ENCODE data around the gene MOB3B. TPM values are rescaled to one million over a fixed set of nuclear protein-coding genes. Genes with fewer than 3 reads are reported as not detected.
"Not testable (repeated sequence)": the region's sequence is repeated elsewhere in the genome, so short reads cannot be mapped to it uniquely, and the experiment has no call there.

MOB3B gene
- total RNA-seq, 1 donor from 2014 or later: 11.0 TPM

DNA sequence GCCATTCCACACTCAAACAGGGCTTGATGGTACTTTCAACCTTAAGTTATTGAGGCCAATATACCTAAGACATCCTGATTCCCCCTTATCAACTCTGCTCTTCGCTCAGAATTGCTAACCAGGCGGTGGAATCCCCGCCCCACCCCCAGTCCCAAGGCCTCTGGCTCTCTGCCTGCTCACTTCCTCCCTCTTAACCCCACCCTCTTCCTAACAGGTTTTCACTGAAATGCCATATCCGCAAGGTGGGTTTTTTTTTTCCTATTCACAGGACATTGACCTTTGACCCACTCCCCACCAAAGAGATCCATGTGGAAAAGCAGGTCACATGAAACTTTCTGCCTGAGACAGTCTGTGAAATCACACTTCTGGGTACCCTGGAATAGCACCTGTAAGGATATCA is 72.2 kb downstream of the MOB3B start:
- intact Hi-C loops (cut with DNase I): no loop called here
- Histone ChIP-seq H3K36me3 (peaks cover 0 to 4% of the 10 kb centered on the region in 2 donors), H3K27me3 (no peaks in the 10 kb centered on the region), H3K4me1 (peaks cover 33% of the 10 kb centered on the region), H3K4me3 (no peak overlapping the region), H3K9me3 (no peaks in the 10 kb centered on the region), H3K27ac (no peak overlapping the region)
- TF ChIP-seq, protein P1, sequence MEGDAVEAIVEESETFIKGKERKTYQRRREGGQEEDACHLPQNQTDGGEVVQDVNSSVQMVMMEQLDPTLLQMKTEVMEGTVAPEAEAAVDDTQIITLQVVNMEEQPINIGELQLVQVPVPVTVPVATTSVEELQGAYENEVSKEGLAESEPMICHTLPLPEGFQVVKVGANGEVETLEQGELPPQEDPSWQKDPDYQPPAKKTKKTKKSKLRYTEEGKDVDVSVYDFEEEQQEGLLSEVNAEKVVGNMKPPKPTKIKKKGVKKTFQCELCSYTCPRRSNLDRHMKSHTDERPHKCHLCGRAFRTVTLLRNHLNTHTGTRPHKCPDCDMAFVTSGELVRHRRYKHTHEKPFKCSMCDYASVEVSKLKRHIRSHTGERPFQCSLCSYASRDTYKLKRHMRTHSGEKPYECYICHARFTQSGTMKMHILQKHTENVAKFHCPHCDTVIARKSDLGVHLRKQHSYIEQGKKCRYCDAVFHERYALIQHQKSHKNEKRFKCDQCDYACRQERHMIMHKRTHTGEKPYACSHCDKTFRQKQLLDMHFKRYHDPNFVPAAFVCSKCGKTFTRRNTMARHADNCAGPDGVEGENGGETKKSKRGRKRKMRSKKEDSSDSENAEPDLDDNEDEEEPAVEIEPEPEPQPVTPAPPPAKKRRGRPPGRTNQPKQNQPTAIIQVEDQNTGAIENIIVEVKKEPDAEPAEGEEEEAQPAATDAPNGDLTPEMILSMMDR (IDR thresholded peaks at IDR 0.05): no peak
- no peak for DNase-seq (ENCODE audit: extremely low spot score in 2 of 2)

DNA sequence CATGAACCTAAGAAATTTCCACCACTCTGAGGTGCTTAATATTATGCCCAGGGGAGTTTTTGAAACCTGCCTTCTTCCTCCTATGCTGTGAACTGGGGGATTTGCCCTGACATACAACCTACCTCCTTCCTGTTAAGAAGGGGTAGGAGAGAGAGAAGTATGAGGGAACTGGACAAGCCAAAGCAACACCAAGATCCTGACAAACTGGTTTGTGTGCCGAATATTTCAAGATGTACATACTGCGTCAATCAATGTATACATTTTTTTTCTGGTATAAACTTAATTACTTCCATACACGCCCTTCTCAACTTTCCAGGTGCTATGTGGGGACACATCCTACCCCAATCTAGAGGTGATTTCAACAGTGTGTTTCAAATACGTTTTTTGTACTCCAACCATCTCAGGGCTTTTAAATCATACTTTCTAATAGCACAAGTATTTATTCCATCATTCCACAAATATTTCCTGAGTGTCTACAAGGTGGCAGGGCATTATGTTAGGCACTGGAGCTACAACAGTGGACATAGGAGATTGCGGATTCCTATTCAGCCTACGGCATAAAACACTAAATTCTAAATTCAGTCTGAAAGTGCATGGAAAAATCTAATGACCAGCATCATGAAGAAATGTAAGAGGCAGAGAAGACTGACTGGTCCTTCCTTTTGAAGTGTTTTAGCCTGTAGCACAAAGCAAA is 75.6 kb downstream of the MOB3B start:
- DNase-seq (ENCODE audit: extremely low spot score in 2 of 2): no peak
- Histone ChIP-seq H3K4me1 (peaks cover 29% of the 10 kb centered on the region), H3K36me3 (peaks cover 0 to 4% of the 10 kb centered on the region in 2 donors), H3K4me3 (no peak overlapping the region), H3K27me3 (no peaks in the 10 kb centered on the region), H3K27ac (no peak overlapping the region), H3K9me3 (no peaks in the 10 kb centered on the region)
- TF ChIP-seq POLR2A (IDR thresholded peaks at IDR 0.05) (no peak), POLR2AphosphoS5 (IDR thresholded peaks at IDR 0.05; ENCODE audit: insufficient read depth in 1 of 2, low read depth in 1 of 2) (no peak)
- TF ChIP-seq, protein P1 (IDR thresholded peaks at IDR 0.05): no peak
- intact Hi-C loops (cut with DNase I): no loop called here

- peaks cover 27% of the 10 kb centered on the region for H3K4me1 ChIP-seq
- no peaks in the 10 kb centered on the region for H3K9me3 ChIP-seq
- TF ChIP-seq, protein P1 (IDR thresholded peaks at IDR 0.05): no peak
- no peak for TF ChIP-seq POLR2A (IDR thresholded peaks at IDR 0.05)
- TF ChIP-seq POLR2AphosphoS5 (IDR thresholded peaks at IDR 0.05; ENCODE audit: insufficient read depth in 1 of 2, low read depth in 1 of 2): no peak
- DNase-seq (ENCODE audit: extremely low spot score in 2 of 2): no peak
- H3K4me3 ChIP-seq: no peak overlapping the region
- H3K36me3 ChIP-seq: peaks cover 0 to 4% of the 10 kb centered on the region in 2 donors
- H3K27ac ChIP-seq: no peak overlapping the region
- H3K27me3 ChIP-seq: no peaks in the 10 kb centered on the region
- intact Hi-C loops (cut with DNase I): no loop called here
These were observed 78.3 kb downstream of the MOB3B start for GRCh38 chr9:27451207-27451797.

GRCh38 chr9:27450752-27451151 is 78.9 kb downstream of the MOB3B start:
- intact Hi-C loops (cut with DNase I): no loop called here
- Histone ChIP-seq H3K9me3 (no peaks in the 10 kb centered on the region), H3K27me3 (no peaks in the 10 kb centered on the region), H3K4me1 (peaks cover 27% of the 10 kb centered on the region), H3K27ac (no peak overlapping the region), H3K4me3 (no peak overlapping the region), H3K36me3 (peaks cover 0 to 4% of the 10 kb centered on the region in 2 donors)
- no peak for DNase-seq (ENCODE audit: extremely low spot score in 2 of 2)
- no peak for TF ChIP-seq POLR2AphosphoS5 (IDR thresholded peaks at IDR 0.05; ENCODE audit: insufficient read depth in 1 of 2, low read depth in 1 of 2)
- TF ChIP-seq POLR2A (IDR thresholded peaks at IDR 0.05): no peak

GRCh38 chr9:27448356-27448755 is 81.3 kb downstream of the MOB3B start:
- H3K4me3 ChIP-seq; H3K9me3 ChIP-seq; intact Hi-C loops (cut with DNase I); DNase-seq (ENCODE audit: extremely low spot score in 2 of 2); H3K27me3 ChIP-seq; H3K36me3 ChIP-seq; H3K27ac ChIP-seq: not testable (repeated sequence)
- peaks cover 18% of the 10 kb centered on the region for H3K4me1 ChIP-seq

GRCh38 chr9:27447031-27447683 is 82.5 kb downstream of the MOB3B start:
- H3K36me3 ChIP-seq: no peaks in the 10 kb centered on the region
- H3K9me3 ChIP-seq: no peaks in the 10 kb centered on the region
- H3K27ac ChIP-seq: no peak overlapping the region
- TF ChIP-seq POLR2AphosphoS5 (IDR thresholded peaks at IDR 0.05; ENCODE audit: insufficient read depth in 1 of 2, low read depth in 1 of 2): no peak
- no peak for TF ChIP-seq POLR2A (IDR thresholded peaks at IDR 0.05)
- TF ChIP-seq, protein P1 (IDR thresholded peaks at IDR 0.05): no peak
- H3K27me3 ChIP-seq: no peaks in the 10 kb centered on the region
- peaks cover 14% of the 10 kb centered on the region for H3K4me1 ChIP-seq
- DNase-seq (ENCODE audit: extremely low spot score in 2 of 2): no peak
- H3K4me3 ChIP-seq: no peak overlapping the region
- intact Hi-C loops (cut with DNase I): no loop called here

Data from vagina (tissue), 2 donors.